Measurements from ENCODE around the gene TFAM.

The TFAM gene

DNA sequence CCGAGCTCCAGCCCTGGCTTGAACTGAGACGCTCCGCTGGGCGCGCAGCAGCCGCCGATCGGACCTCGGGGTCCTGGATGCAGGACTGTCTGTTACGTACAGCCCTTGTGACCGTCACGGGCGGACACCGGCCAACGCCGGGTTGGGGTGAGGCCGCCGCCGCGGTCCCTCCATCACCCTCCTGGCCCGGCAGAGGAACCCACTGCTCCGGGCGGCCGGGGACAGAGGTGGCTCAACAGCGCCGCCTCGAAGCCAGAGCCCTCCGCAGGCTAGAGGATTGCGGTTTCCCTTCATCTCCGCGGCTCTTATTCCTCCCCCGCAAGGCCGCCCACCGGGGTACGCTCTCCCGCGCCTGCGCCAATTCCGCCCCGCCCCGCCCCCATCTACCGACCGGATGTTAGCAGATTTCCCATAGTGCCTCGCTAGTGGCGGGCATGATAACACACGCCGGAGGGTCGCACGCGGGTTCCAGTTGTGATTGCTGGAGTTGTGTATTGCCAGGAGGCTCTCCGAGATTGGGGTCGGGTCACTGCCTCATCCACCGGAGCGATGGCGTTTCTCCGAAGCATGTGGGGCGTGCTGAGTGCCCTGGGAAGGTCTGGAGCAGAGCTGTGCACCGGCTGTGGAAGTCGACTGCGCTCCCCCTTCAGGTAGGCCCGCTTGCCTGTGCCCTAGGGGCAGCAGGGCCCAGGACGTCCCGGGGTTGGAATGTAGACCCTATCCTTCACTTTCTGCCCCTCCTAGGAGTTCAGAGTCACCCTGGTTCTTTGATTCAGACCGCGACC is at the start of gene TFAM:
Gene TFAM, plus strand, starts transcription at position 412 of the 785 bp plus-strand sequence. Its CDS starts 138 bp downstream, at position 550.
- DNase-seq (ENCODE audit: low spot score): peak; percentile 97

DNA sequence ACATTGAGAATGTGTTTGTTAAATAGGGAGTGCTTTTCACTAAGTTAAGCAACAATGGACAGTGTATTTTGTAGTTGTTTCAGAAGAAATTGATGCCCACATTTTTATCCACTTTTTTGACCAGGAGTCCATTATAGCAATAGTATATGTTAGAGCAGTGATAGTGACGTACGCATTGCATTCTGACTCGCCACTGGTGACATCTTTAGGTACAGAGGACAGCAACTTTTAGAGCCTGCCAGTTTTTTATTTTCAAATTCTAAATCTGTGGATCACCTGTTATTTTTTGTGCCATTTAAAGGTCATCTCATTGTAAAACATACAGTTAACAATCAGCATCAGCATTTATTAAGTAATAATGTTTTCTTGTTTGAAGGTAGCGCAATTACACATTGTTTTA is 49.0 kb upstream of the TFAM start:
- DNase-seq (ENCODE audit: low spot score): no peak

DNA sequence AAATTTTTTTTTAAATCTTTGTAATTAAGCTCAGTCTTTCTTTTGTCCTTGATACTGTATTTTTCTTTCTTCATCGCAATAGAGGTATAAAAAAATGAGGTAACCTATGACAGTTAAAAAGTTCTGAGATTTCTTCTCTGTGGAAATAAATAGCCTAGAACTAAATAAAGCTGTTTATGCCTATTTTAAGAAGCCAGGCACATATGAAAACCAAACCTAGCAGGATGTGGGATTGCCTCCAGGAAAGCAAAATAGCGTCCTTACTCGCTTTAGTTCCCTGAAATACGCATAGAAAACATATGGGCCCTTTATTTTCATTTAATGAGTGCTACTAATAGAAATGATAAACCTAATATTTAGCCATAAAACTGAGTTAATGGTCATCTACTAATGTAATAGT is 43.8 kb upstream of the TFAM start:
- no peak for DNase-seq (ENCODE audit: low spot score)

DNA sequence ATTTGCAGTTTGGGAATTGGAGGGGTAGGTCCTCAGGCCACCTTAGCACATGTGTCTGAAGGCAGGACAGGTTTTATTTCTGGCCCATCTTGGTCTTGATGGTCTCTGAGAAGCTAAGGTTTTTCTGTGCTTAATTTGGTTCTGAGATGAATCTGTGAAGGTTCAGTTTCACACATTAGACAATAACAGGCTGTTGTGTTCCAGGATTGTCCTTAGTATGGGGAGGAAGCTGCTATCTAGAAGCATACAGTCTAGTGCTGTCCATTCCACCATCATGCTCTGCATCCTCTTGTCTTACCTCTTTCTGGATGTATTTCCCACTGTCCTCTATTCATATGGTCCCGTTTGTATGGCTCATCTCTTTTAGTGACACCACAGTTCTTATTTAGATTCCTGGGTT is 43.3 kb upstream of the TFAM start:
- DNase-seq (ENCODE audit: low spot score): no peak

DNA sequence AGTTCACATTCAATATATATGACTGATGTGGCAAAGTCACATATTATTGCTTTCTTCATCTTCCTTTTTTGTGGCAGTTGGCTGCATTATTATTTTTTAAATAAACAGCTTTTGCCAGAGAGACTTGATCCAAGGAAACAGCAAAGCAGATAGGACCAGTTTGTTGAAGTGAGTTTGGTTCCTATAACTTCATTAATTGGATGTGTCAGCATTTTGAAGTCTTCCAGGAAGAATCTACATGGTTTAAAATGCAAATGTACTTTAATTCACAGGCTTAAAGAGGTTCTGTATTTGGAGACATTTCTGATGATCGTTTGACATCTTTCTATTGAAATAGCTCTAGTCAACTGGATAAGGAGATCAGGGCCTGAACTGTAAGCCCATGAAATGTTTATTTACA is 37.2 kb upstream of the TFAM start:
- DNase-seq (ENCODE audit: low spot score): no peak

DNA sequence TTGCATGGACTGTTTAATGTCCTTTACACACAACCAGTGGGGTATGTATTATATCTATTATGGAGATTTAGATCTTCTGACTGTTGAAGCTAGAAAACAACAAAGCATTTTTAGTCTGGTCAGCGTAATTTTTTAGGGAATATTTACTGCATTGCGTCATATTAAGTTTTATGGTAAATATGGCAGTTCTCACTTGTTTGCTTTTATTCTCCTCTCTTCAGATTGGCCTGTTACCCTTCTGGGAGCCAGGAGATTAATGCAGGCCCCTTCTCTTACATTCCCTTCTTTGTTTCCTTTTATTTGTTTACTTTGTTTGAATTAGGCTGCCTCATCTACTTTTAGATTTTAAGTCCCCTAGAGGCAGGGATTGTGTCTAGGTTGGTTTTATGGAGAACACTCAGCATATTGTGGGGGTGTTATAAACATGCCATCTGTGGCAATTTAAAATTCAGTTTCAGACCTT is 36.6 kb upstream of the TFAM start:
- DNase-seq (ENCODE audit: low spot score): no peak

DNA sequence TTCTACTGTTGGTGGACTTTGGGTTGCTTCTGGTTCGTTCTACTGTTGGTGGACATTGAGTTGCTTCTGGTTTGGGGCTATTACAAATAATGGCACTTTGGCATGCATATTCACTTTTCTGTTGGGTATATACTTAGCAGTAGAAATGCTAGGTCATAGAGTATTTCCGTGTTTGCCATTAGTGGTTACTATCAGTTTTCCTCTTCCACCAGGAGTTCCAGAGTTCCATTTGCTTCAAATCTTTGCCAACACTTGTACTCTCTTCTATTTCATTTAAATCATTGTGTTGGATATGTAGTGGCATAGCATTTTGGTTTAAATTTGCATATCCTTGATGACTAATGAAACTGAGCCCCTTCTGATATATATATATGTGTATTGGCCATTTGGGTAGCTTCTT is 35.2 kb upstream of the TFAM start:
- no peak for DNase-seq (ENCODE audit: low spot score)

DNA sequence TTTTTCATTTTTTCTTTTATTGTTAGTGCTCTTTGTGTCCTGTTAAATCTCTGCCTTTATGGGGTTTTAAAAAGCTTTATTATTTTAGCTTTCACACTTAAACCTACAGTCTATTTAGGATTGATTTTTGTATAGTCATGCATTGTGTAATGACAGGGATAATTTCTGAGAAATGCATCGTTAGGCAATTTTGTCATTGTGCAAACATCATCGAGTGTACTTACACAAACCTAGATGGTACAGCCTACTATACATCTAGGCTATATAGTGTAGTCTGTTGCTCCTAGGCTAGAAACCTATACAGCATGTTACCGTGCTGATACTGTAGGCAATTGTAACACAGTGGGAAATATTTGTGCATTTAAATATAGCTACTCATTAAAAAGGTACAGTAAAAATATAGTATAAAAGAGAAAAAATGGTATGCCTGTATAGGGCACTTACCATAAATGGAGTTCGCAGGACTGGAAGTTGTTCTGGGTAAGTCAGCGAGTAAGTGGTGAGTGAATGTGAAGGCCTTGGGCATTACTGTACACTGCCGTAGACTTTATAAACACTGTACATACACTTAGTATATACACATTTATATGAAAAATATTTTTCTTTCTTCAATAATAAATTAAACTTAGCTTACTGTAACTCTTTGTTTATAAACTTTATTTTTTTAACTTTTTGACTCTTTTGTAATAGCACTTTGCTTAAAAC is 34.4 kb upstream of the TFAM start:
- no peak for DNase-seq (ENCODE audit: low spot score)

DNA sequence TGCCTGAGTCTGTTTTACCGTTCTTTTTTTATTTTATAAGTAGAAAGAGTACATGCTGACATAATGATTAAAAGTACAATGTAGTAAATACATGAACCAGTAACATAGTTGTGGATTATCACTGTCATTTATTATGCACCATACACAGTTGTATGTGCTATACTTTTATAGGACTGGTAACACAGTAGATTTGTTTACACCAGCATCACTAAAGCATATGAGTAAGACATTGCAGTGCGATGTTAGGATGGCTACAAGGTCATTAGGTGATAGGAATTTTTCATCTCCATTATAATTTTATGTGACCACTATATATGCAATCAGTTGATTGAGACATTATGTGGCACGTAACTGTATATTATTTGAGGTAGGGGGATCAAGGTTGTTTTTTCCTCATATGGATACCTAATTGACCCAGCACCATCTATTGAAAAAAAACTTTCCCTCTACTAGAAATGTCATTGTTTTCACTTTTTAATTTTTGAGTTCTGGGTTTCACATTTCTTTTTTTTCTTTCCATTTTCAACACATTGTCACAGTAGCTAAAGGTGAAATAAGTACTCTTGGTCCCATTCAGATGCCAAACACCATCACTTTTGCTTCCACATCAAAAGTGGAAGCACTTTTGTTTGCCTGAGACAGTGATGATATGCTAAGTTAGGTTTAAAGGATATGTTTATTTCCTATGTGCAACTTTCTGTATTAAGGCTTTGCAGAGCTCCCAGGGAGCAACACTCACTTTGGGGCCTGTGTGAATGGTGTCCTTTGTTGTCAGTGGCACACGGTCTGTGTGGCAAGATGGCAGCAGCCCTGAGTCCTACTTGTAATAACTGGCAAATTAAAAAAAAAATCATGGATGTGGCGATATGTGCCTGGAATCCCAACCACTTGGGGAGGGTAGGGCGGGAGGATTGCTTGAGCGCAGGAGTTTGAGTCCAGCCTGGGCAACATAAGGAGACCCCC is 33.3 kb upstream of the TFAM start:
- no peak for DNase-seq (ENCODE audit: low spot score)

DNA sequence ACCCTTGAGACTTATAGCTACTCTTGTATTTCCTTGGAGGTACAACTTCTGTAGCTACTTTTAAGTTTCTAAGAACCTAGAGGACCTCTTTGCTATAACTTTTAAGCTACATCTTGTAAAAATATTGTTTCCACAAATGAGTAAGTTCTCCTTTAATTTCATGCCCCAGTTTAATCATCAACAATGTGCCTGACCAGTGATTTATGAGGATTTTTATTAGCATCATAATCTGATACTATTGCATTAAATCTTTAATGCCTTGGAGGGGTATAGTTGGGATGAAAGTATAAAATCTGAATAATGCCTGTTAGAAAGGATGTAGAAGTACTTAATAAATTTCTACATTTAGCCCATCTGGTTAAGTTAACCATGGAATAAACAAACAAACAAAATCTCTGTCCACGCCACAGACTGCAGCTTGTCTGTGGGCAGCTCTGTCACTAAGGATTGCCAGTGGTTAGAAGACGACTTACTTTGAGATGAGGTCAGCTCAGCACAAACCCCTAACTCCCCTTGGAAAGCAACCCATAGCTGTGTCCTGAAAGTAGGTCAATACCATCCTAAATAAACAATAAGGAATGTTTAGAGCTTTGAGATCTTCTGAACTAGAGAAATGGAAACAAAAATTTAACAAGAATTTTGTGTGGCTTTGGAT is 32.1 kb upstream of the TFAM start:
- no peak for DNase-seq (ENCODE audit: low spot score)

DNA sequence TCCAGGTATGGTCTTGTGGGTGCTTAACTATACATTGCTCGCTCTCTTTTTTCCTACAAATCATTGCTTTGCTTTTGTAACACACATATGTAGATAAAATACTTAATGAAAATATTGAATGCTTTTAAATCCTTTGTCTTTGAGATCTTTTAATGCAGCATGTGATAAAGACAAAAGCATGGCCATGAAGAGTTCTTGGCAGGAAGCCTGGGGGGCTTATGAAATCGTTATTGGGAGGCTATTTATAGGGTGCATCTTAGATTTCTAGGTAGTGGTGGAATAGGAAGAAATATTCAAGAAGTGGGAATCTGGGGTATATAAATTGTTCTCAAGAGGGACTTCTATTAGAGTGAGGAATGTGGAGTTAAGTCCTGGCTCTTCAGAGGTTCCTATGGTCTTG is 28.5 kb upstream of the TFAM start:
- no peak for DNase-seq (ENCODE audit: low spot score)

DNA sequence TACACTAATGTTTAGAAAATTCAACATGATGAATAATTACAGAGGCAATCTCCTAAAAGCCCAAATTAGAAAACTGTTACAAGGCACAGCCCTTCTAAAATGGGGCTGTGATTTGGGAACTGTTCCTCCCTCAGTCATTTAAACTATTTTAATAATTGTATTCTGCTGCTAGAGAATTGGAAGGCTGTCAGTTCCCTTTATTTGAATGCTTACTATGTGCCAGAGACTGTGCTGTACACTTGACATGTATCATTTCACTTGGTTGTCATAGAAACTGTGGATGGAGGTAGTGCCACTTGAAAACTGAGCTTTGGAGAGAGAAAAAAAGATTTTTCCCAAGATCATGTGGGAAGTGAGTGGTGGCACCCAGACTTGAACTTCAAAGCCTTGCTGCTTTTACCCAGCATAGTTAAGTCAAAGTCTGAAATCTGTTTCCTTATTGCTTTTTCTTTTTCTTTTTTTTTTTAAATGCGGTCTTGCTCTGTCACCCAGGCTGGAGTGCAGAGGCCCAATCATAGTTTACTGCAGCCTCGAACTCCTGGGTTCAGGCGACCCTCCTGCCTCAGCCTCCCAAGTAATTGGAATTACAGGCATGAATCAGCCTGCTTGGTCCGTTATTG is 26.8 kb upstream of the TFAM start:
- DNase-seq (ENCODE audit: low spot score): no peak

DNA sequence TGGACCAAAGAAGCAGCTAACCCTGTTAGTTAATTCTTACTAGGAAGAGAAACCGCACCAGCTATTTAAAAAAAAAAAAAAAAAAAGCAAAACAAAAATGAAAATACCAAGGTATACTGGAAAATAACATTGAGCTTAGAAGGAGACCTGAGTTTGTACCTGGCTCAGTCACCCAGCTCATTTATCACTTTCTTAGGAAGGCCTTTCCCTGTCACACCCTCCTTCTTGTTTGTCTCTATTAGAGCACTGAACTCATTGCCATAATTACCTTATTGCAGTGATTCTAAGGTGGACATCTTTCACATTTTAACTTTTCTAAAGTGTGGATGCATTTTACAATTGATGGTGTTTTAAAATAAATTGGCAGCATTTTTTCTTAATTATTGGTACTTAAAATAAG is 26.3 kb upstream of the TFAM start:
- no peak for DNase-seq (ENCODE audit: low spot score)

DNA sequence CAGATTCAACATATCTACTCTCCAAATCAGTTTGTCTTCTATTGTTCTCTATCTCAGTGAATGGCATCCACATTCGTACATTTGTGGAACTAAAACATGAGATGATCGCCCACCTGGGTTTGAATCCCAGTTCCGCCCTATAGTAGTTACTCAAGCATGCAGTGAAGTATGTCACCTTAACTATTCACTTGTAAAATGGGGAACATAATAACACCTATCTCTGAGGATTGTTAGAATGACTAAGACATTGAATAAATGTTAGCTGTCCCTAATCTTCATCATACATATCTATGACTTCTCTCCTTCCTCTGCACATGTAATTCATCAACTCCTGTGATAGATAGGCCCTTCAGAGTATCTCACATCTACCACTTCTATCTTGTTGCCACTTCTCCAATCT is 25.7 kb upstream of the TFAM start:
- DNase-seq (ENCODE audit: low spot score): no peak

DNA sequence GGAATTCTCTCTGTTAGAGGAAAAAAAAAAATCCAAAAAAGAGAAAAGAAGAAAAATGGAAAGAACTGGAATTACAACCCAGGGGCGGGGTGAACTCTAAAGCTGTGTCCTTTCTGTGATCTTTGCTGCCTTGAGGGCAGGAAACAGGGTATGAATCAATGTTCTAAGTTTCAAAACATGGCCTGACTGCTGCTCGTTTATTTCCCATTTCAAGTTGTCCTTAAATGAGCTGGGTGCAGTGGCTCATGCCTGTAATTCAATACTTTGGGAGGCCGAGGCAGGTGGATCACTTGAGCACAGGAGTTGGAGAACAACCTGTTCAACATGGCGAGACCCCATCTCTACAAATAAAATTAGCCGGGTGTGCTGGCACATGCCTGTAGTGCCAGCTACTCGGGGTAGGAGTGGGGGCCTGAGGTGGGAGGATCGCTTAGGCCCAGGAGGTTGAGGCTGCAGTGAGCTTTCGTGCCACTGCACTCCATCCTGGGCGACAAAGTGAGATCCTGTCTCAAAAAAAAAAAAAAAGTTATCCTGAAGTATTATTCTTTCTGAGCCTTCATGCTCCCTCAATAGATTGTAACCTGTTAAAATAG is 24.7 kb upstream of the TFAM start:
- no peak for DNase-seq (ENCODE audit: low spot score)

DNA sequence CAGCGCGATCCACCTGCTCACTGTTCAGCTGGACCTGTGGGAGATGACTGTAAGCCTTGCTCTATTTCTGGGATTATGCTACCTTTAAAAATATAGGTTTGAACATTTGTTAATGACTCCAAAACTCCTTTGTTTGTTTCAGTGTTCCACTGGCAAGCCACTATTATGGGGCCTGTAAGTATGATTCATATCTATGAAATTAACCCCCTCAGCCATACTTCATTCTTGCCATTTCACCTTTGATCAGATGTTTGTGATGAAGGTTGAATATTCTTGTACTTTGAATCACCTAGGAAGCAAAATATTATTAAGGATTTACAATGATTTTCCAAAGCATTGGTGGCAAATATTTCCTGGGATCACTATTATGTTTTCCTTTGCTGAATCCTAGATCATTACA is 23.9 kb upstream of the TFAM start:
- DNase-seq (ENCODE audit: low spot score): no peak

DNA sequence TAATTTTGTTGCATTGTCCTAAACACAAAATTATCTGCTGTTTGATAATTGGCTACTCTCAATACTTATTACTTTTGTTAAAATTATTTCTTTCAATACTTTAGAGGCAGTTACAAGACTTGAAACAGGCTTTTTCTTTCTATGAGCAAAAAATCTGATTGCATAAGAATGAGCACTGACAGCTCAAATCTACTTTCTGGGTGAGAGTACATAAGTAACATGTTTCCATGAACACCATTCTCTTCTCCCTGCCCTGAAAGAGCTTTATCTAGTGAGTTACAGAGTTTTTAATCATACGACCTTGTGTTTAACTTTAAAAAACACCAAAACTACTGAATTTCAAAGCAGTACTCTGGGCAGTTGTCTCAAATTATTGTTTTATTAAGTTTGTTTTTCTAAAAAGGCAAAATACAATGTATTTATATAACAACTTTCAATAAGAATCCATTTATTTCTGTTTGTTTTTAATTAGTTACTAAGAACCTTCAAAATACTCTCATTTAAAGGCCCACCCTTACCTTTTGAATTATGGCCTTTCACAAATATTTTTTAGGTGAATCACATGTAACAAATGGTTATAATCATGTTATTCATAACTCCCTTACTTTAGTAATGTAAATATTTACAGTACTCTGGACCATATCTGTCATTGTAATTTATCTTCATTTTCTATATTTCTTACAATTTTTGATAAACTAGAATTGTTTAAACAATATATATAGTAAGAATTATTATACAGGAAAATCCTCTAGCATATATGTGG is 23.0 kb upstream of the TFAM start:
- DNase-seq (ENCODE audit: low spot score): no peak

DNA sequence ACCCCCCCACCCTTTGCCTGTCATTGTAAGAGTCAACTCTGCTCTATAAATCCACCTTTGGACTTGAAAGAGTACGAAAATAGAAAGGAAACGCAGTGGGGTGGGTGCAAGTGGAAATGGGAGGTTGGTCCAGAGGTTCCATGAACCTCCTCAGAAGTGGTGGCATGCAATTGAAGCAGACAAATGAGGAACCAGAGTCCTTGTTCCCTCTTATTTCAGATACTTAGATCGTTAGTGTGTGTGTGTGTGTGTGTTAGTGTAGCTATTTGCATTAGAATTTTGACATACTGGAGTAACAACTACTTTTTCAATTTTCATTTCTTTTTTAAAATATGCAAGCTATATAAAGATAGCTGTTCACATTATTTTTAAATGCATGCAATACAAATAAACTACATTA is 18.1 kb upstream of the TFAM start:
- no peak for DNase-seq (ENCODE audit: low spot score)

DNA sequence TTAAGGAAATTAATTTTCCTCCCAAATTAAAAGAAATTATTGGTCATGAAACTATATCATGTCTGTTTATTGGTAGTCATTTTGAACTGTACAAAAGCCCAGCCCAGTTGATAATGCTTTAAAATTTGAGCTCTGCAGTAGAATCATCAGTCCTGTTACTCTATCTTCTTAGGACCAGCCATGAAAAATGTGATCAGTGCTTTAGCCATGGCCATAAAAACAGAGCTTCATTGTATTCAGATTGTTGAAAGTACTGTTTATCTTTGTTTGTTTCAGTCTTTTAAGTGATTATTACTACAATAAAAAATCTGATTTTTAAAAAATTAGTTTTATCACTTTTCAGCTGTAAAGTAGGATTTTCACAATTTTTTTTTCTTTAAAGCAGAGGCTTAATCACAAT is 13.7 kb upstream of the TFAM start:
- DNase-seq (ENCODE audit: low spot score): no peak
